ENCODE data around the gene ARHGEF19. TPM values are rescaled to one million over a fixed set of nuclear protein-coding genes. Genes with fewer than 3 reads are reported as not detected.

The ARHGEF19 gene
- total RNA-seq, 1 donor from 2014 or later = 0.52 TPM

GRCh38 chr1:16207318-16208269 lies 4.9 kb downstream of the ARHGEF19 start:
- H3K36me3 ChIP-seq (ENCODE audit: control insufficient read depth in 3 of 3, insufficient read depth in 3 of 3, low read length in 3 of 3) = no peaks in the 10 kb centered on the region
- peaks cover 3 to 20% (median 7%) of the 10 kb centered on the region in 3 donors for H3K27me3 ChIP-seq (ENCODE audit: control insufficient read depth in 3 of 3, insufficient read depth in 3 of 3, low read length in 3 of 3)
- peak overlapping the region in 2 of 3 donors; percentile 40 to 56 for H3K9ac ChIP-seq (ENCODE audit: low read depth in 1 of 3, low read length in 3 of 3)
- peaks cover 5 to 9% (median 9%) of the 10 kb centered on the region in 3 donors for H3K4me1 ChIP-seq (ENCODE audit: control insufficient read depth in 3 of 3, insufficient read depth in 3 of 3, low read length in 3 of 3)
- no peaks in the 10 kb centered on the region for H3K9me3 ChIP-seq (ENCODE audit: control insufficient read depth in 3 of 3, low read length in 3 of 3)
- H3K4me3 ChIP-seq (ENCODE audit: low read length in 3 of 3) = peak overlapping the region; percentile 41 to 59 (median 52)
- peak overlapping the region; percentile 76 for H3K27ac ChIP-seq (ENCODE audit: low read depth, low read length)

- Histone ChIP-seq H3K36me3 (ENCODE audit: control insufficient read depth in 3 of 3, insufficient read depth in 3 of 3, low read length in 3 of 3) (no peaks in the 10 kb centered on the region), H3K4me3 (ENCODE audit: low read length in 3 of 3) (peak overlapping the region; percentile 41 to 59 (median 52)), H3K27ac (ENCODE audit: low read depth, low read length) (peak overlapping the region; percentile 76), H3K9me3 (ENCODE audit: control insufficient read depth in 3 of 3, low read length in 3 of 3) (no peaks in the 10 kb centered on the region), H3K9ac (ENCODE audit: low read depth in 1 of 3, low read length in 3 of 3) (peak overlapping the region in 2 of 3 donors; percentile 40 to 56), H3K27me3 (ENCODE audit: control insufficient read depth in 3 of 3, insufficient read depth in 3 of 3, low read length in 3 of 3) (peaks cover 3 to 20% (median 7%) of the 10 kb centered on the region in 3 donors), H3K4me1 (ENCODE audit: control insufficient read depth in 3 of 3, insufficient read depth in 3 of 3, low read length in 3 of 3) (peaks cover 5 to 9% (median 9%) of the 10 kb centered on the region in 3 donors)
Observed at GRCh38 chr1:16206547-16207317, 5.7 kb downstream of the ARHGEF19 start.

- no peaks in the 10 kb centered on the region for H3K36me3 ChIP-seq (ENCODE audit: control insufficient read depth in 3 of 3, insufficient read depth in 3 of 3, low read length in 3 of 3)
- peaks cover 5 to 9% (median 9%) of the 10 kb centered on the region in 3 donors for H3K4me1 ChIP-seq (ENCODE audit: control insufficient read depth in 3 of 3, insufficient read depth in 3 of 3, low read length in 3 of 3)
- peak overlapping the region in 2 of 3 donors; percentile 66 to 69 for H3K9ac ChIP-seq (ENCODE audit: low read depth in 1 of 3, low read length in 3 of 3)
- peak overlapping the region; percentile 56 to 63 (median 61) for H3K4me3 ChIP-seq (ENCODE audit: low read length in 3 of 3)
- no peaks in the 10 kb centered on the region for H3K9me3 ChIP-seq (ENCODE audit: control insufficient read depth in 3 of 3, low read length in 3 of 3)
- H3K27me3 ChIP-seq (ENCODE audit: control insufficient read depth in 3 of 3, insufficient read depth in 3 of 3, low read length in 3 of 3) = peaks cover 3 to 20% (median 7%) of the 10 kb centered on the region in 3 donors
- peak overlapping the region; percentile 58 for H3K27ac ChIP-seq (ENCODE audit: low read depth, low read length)
Observed at GRCh38 chr1:16205891-16206546, 6.4 kb downstream of the ARHGEF19 start.

GRCh38 chr1:16205334-16205671 lies 7.1 kb downstream of the ARHGEF19 start:
- Histone ChIP-seq H3K4me3 (ENCODE audit: low read length in 3 of 3) (no peak overlapping the region), H3K9ac (ENCODE audit: low read depth in 1 of 3, low read length in 3 of 3) (peak overlapping the region in 1 of 3 donors; percentile 66), H3K27ac (ENCODE audit: low read depth, low read length) (no peak overlapping the region)

GRCh38 chr1:16204634-16205333 lies 7.7 kb downstream of the ARHGEF19 start:
- H3K27me3 ChIP-seq (ENCODE audit: control insufficient read depth in 3 of 3, insufficient read depth in 3 of 3, low read length in 3 of 3) = peaks cover 3 to 20% (median 7%) of the 10 kb centered on the region in 3 donors
- no peaks in the 10 kb centered on the region for H3K36me3 ChIP-seq (ENCODE audit: control insufficient read depth in 3 of 3, insufficient read depth in 3 of 3, low read length in 3 of 3)
- H3K9me3 ChIP-seq (ENCODE audit: control insufficient read depth in 3 of 3, low read length in 3 of 3) = no peaks in the 10 kb centered on the region
- no peak overlapping the region for H3K4me3 ChIP-seq (ENCODE audit: low read length in 3 of 3)
- H3K27ac ChIP-seq (ENCODE audit: low read depth, low read length) = no peak overlapping the region
- no peak overlapping the region for H3K9ac ChIP-seq (ENCODE audit: low read depth in 1 of 3, low read length in 3 of 3)
- peaks cover 5 to 9% (median 9%) of the 10 kb centered on the region in 3 donors for H3K4me1 ChIP-seq (ENCODE audit: control insufficient read depth in 3 of 3, insufficient read depth in 3 of 3, low read length in 3 of 3)

More at GRCh38 chr1:16205334-16205671, 7.1 kb downstream of the ARHGEF19 start:
- Histone ChIP-seq H3K4me1 (ENCODE audit: control insufficient read depth in 3 of 3, insufficient read depth in 3 of 3, low read length in 3 of 3) (peaks cover 5 to 9% (median 9%) of the 10 kb centered on the region in 3 donors), H3K36me3 (ENCODE audit: control insufficient read depth in 3 of 3, insufficient read depth in 3 of 3, low read length in 3 of 3) (no peaks in the 10 kb centered on the region), H3K27me3 (ENCODE audit: control insufficient read depth in 3 of 3, insufficient read depth in 3 of 3, low read length in 3 of 3) (peaks cover 3 to 20% (median 7%) of the 10 kb centered on the region in 3 donors), H3K9me3 (ENCODE audit: control insufficient read depth in 3 of 3, low read length in 3 of 3) (no peaks in the 10 kb centered on the region)

GRCh38 chr1:16204216-16204615 lies 8.2 kb downstream of the ARHGEF19 start:
- Histone ChIP-seq H3K27ac (ENCODE audit: low read depth, low read length) (no peak overlapping the region), H3K36me3 (ENCODE audit: control insufficient read depth in 3 of 3, insufficient read depth in 3 of 3, low read length in 3 of 3) (no peaks in the 10 kb centered on the region), H3K9me3 (ENCODE audit: control insufficient read depth in 3 of 3, low read length in 3 of 3) (no peaks in the 10 kb centered on the region), H3K4me1 (ENCODE audit: control insufficient read depth in 3 of 3, insufficient read depth in 3 of 3, low read length in 3 of 3) (peaks cover 5 to 9% (median 9%) of the 10 kb centered on the region in 3 donors), H3K9ac (ENCODE audit: low read depth in 1 of 3, low read length in 3 of 3) (no peak overlapping the region), H3K4me3 (ENCODE audit: low read length in 3 of 3) (no peak overlapping the region), H3K27me3 (ENCODE audit: control insufficient read depth in 3 of 3, insufficient read depth in 3 of 3, low read length in 3 of 3) (peaks cover 3 to 20% (median 7%) of the 10 kb centered on the region in 3 donors)

- Histone ChIP-seq H3K36me3 (ENCODE audit: control insufficient read depth in 3 of 3, insufficient read depth in 3 of 3, low read length in 3 of 3) (no peaks in the 10 kb centered on the region), H3K4me1 (ENCODE audit: control insufficient read depth in 3 of 3, insufficient read depth in 3 of 3, low read length in 3 of 3) (peaks cover 5 to 9% (median 9%) of the 10 kb centered on the region in 3 donors), H3K9ac (ENCODE audit: low read depth in 1 of 3, low read length in 3 of 3) (no peak overlapping the region), H3K27ac (ENCODE audit: low read depth, low read length) (no peak overlapping the region), H3K9me3 (ENCODE audit: control insufficient read depth in 3 of 3, low read length in 3 of 3) (no peaks in the 10 kb centered on the region), H3K4me3 (ENCODE audit: low read length in 3 of 3) (no peak overlapping the region), H3K27me3 (ENCODE audit: control insufficient read depth in 3 of 3, insufficient read depth in 3 of 3, low read length in 3 of 3) (peaks cover 3 to 20% (median 7%) of the 10 kb centered on the region in 3 donors)
Observed at GRCh38 chr1:16203550-16203949, 8.9 kb downstream of the ARHGEF19 start.

- no peak overlapping the region for H3K4me3 ChIP-seq (ENCODE audit: low read length in 3 of 3)
- no peak overlapping the region for H3K9ac ChIP-seq (ENCODE audit: low read depth in 1 of 3, low read length in 3 of 3)
- peaks cover 5 to 9% (median 8%) of the 10 kb centered on the region in 3 donors for H3K4me1 ChIP-seq (ENCODE audit: control insufficient read depth in 3 of 3, insufficient read depth in 3 of 3, low read length in 3 of 3)
- no peaks in the 10 kb centered on the region for H3K36me3 ChIP-seq (ENCODE audit: control insufficient read depth in 3 of 3, insufficient read depth in 3 of 3, low read length in 3 of 3)
- peaks cover 0 to 12% (median 7%) of the 10 kb centered on the region in 3 donors for H3K27me3 ChIP-seq (ENCODE audit: control insufficient read depth in 3 of 3, insufficient read depth in 3 of 3, low read length in 3 of 3)
- H3K9me3 ChIP-seq (ENCODE audit: control insufficient read depth in 3 of 3, low read length in 3 of 3) = no peaks in the 10 kb centered on the region
- no peak overlapping the region for H3K27ac ChIP-seq (ENCODE audit: low read depth, low read length)
Observed at GRCh38 chr1:16202281-16203210, 9.9 kb downstream of the ARHGEF19 start.
